ENCODE results near the gene N4BP2L2. TPM values are rescaled to one million over a fixed set of nuclear protein-coding genes. Genes with fewer than 3 reads are reported as not detected.

Gene N4BP2L2
- total and polyA plus RNA-seq, 9 of the 15 experiments (the other 6 are each of a cell fraction or from before 2014, with no cell fraction given), result 33.9 to 76.4 (median 48.7) TPM

DNA sequence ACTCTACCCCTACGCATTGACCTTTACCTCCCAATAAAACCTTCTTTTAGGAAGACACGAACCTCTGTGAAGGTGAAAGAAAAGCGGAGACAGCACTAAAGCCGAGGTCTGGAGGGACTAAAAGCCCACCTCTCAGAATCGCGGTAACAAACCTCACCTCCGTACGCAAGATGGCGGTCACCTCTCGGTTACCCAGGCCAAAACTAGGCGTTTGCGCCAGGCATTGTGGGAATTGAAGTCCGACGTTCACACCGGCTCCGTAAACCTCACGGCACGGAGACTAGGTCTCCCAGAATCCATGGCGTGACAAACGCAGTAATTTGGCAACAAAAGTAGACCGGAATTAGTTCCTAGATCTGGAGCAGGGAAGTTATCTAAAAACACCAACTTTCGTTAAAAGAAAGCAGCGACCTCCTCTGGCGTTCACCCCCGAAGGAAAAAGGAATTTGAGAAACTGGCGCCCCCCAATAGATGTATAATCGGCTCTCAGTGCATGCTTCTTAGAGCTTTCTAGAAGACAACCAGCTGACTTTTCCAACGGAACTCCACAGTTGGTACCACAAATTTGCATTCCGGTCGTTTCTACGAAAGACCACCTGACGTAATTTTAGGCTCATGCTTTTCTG lies at the start of gene N4BP2L2 (continued):
- TF ChIP-seq, protein P1, sequence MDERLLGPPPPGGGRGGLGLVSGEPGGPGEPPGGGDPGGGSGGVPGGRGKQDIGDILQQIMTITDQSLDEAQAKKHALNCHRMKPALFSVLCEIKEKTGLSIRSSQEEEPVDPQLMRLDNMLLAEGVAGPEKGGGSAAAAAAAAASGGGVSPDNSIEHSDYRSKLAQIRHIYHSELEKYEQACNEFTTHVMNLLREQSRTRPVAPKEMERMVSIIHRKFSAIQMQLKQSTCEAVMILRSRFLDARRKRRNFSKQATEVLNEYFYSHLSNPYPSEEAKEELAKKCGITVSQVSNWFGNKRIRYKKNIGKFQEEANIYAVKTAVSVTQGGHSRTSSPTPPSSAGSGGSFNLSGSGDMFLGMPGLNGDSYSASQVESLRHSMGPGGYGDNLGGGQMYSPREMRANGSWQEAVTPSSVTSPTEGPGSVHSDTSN (CRISPR knock-in tag; IDR thresholded peaks at IDR 0.05; ENCODE audit: low read depth), result no peak
- TF ChIP-seq, protein P1 (tag; conservative IDR thresholded peaks at IDR 0.05; ENCODE audit: low read depth), result no peak
- TF ChIP-seq NFIX (CRISPR knock-in tag; IDR thresholded peaks at IDR 0.05; ENCODE audit: low read depth), result no peak
- TF ChIP-seq RAD21 (CRISPR knock-in tag; conservative IDR thresholded peaks at IDR 0.05 in 1 of 2, IDR thresholded peaks at IDR 0.05 in 1 of 2), result peak; percentile 20 to 51; a peak in 3 of 4 replicates
- TF ChIP-seq SMAD1 (IDR thresholded peaks at IDR 0.05; ENCODE audit: low read depth, low read length, partially characterized antibody), result no peak
- TF ChIP-seq GABPB1 (CRISPR knock-in tag; IDR thresholded peaks at IDR 0.05), result no peak
- TF ChIP-seq THRAP3 (IDR thresholded peaks at IDR 0.05; ENCODE audit: borderline replicate concordance), result no peak
- peak; percentile 91 for TF ChIP-seq ZNF143 (CRISPR knock-in tag; IDR thresholded peaks at IDR 0.05)
- TF ChIP-seq BCOR (IDR thresholded peaks at IDR 0.05), result no peak
- peak; percentile 84 for TF ChIP-seq POLR2A (conservative IDR thresholded peaks at IDR 0.05)
- TF ChIP-seq, protein P2, sequence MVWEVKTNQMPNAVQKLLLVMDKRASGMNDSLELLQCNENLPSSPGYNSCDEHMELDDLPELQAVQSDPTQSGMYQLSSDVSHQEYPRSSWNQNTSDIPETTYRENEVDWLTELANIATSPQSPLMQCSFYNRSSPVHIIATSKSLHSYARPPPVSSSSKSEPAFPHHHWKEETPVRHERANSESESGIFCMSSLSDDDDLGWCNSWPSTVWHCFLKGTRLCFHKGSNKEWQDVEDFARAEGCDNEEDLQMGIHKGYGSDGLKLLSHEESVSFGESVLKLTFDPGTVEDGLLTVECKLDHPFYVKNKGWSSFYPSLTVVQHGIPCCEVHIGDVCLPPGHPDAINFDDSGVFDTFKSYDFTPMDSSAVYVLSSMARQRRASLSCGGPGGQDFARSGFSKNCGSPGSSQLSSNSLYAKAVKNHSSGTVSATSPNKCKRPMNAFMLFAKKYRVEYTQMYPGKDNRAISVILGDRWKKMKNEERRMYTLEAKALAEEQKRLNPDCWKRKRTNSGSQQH (CRISPR knock-in tag; IDR thresholded peaks at IDR 0.05), result no peak
- no peak for TF ChIP-seq ZNF583 (CRISPR knock-in tag; IDR thresholded peaks at IDR 0.05)
- no peak for TF ChIP-seq HDGF (IDR thresholded peaks at IDR 0.05)
- TF ChIP-seq RFX7 (CRISPR knock-in tag; IDR thresholded peaks at IDR 0.05), result no peak
- TF ChIP-seq, protein P3, sequence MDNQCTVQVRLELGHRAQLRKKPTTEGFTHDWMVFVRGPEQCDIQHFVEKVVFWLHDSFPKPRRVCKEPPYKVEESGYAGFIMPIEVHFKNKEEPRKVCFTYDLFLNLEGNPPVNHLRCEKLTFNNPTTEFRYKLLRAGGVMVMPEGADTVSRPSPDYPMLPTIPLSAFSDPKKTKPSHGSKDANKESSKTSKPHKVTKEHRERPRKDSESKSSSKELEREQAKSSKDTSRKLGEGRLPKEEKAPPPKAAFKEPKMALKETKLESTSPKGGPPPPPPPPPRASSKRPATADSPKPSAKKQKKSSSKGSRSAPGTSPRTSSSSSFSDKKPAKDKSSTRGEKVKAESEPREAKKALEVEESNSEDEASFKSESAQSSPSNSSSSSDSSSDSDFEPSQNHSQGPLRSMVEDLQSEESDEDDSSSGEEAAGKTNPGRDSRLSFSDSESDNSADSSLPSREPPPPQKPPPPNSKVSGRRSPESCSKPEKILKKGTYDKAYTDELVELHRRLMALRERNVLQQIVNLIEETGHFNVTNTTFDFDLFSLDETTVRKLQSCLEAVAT (IDR thresholded peaks at IDR 0.05), result peak in 1 of 2 experiments; percentile 16; a peak in 1 of 4 replicates
- TF ChIP-seq, protein P4, sequence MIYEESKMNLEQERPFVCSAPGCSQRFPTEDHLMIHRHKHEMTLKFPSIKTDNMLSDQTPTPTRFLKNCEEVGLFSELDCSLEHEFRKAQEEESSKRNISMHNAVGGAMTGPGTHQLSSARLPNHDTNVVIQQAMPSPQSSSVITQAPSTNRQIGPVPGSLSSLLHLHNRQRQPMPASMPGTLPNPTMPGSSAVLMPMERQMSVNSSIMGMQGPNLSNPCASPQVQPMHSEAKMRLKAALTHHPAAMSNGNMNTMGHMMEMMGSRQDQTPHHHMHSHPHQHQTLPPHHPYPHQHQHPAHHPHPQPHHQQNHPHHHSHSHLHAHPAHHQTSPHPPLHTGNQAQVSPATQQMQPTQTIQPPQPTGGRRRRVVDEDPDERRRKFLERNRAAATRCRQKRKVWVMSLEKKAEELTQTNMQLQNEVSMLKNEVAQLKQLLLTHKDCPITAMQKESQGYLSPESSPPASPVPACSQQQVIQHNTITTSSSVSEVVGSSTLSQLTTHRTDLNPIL (CRISPR knock-in tag; IDR thresholded peaks at IDR 0.05), result no peak
- TF ChIP-seq ZNF707 (CRISPR knock-in tag; conservative IDR thresholded peaks at IDR 0.05), result no peak
- TF ChIP-seq, protein P5, sequence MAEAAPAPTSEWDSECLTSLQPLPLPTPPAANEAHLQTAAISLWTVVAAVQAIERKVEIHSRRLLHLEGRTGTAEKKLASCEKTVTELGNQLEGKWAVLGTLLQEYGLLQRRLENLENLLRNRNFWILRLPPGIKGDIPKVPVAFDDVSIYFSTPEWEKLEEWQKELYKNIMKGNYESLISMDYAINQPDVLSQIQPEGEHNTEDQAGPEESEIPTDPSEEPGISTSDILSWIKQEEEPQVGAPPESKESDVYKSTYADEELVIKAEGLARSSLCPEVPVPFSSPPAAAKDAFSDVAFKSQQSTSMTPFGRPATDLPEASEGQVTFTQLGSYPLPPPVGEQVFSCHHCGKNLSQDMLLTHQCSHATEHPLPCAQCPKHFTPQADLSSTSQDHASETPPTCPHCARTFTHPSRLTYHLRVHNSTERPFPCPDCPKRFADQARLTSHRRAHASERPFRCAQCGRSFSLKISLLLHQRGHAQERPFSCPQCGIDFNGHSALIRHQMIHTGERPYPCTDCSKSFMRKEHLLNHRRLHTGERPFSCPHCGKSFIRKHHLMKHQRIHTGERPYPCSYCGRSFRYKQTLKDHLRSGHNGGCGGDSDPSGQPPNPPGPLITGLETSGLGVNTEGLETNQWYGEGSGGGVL (CRISPR knock-in tag; IDR thresholded peaks at IDR 0.05), result no peak
- TF ChIP-seq, protein P6, sequence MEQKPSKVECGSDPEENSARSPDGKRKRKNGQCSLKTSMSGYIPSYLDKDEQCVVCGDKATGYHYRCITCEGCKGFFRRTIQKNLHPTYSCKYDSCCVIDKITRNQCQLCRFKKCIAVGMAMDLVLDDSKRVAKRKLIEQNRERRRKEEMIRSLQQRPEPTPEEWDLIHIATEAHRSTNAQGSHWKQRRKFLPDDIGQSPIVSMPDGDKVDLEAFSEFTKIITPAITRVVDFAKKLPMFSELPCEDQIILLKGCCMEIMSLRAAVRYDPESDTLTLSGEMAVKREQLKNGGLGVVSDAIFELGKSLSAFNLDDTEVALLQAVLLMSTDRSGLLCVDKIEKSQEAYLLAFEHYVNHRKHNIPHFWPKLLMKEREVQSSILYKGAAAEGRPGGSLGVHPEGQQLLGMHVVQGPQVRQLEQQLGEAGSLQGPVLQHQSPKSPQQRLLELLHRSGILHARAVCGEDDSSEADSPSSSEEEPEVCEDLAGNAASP (IDR thresholded peaks at IDR 0.05), result no peak
